Measurements from ENCODE around the gene FKBP14. TPM values are rescaled to one million over a fixed set of nuclear protein-coding genes. Genes with fewer than 3 reads are reported as not detected.

Gene FKBP14
- total RNA-seq, 1 donor from 2014 or later: 35.9 TPM

- no peaks in the 10 kb centered on the region for H3K4me1 Mint-ChIP-seq (ENCODE audit: unreplicated experiment)
- no peak overlapping the region for H3K4me3 Mint-ChIP-seq (ENCODE audit: unreplicated experiment)
- no peak for DNase-seq (ENCODE audit: extremely low spot score, unreplicated experiment)
- no peaks in the 10 kb centered on the region for H3K9me3 Mint-ChIP-seq (ENCODE audit: unreplicated experiment)
- no peak overlapping the region for H3K27ac Mint-ChIP-seq (ENCODE audit: unreplicated experiment)
- no peaks in the 10 kb centered on the region for H3K27me3 Mint-ChIP-seq (ENCODE audit: unreplicated experiment)
- peaks cover 38% of the 10 kb centered on the region for H3K36me3 Mint-ChIP-seq (ENCODE audit: unreplicated experiment)
- TF ChIP-seq CTCF (IDR thresholded peaks at IDR 0.05): no peak
These were observed 20.6 kb upstream of the FKBP14 start for GRCh38 chr7:30047124-30047523.

GRCh38 chr7:30046127-30046770 is 19.7 kb upstream of the FKBP14 start:
- no peak for DNase-seq (ENCODE audit: extremely low spot score, unreplicated experiment)
- peaks cover 5% of the 10 kb centered on the region for H3K4me1 Mint-ChIP-seq (ENCODE audit: unreplicated experiment)
- TF ChIP-seq CTCF (IDR thresholded peaks at IDR 0.05): no peak
- H3K27ac Mint-ChIP-seq (ENCODE audit: unreplicated experiment): no peak overlapping the region
- no peak overlapping the region for H3K4me3 Mint-ChIP-seq (ENCODE audit: unreplicated experiment)
- no peaks in the 10 kb centered on the region for H3K9me3 Mint-ChIP-seq (ENCODE audit: unreplicated experiment)
- H3K36me3 Mint-ChIP-seq (ENCODE audit: unreplicated experiment): peaks cover 33% of the 10 kb centered on the region
- H3K27me3 Mint-ChIP-seq (ENCODE audit: unreplicated experiment): no peaks in the 10 kb centered on the region

- Mint-ChIP-seq H3K4me3 (ENCODE audit: unreplicated experiment) (no peak overlapping the region), H3K9me3 (ENCODE audit: unreplicated experiment) (no peaks in the 10 kb centered on the region), H3K4me1 (ENCODE audit: unreplicated experiment) (peaks cover 35% of the 10 kb centered on the region), H3K27me3 (ENCODE audit: unreplicated experiment) (no peaks in the 10 kb centered on the region), H3K27ac (ENCODE audit: unreplicated experiment) (peak overlapping the region; percentile 23), H3K36me3 (ENCODE audit: unreplicated experiment) (peaks cover 13% of the 10 kb centered on the region)
- TF ChIP-seq CTCF (IDR thresholded peaks at IDR 0.05): no peak
- DNase-seq (ENCODE audit: extremely low spot score, unreplicated experiment): no peak
These were observed 15.2 kb upstream of the FKBP14 start for GRCh38 chr7:30041526-30042269.

GRCh38 chr7:30040938-30041337 is 14.4 kb upstream of the FKBP14 start:
- no peak for TF ChIP-seq CTCF (IDR thresholded peaks at IDR 0.05)
- peaks cover 35% of the 10 kb centered on the region for H3K4me1 Mint-ChIP-seq (ENCODE audit: unreplicated experiment)

GRCh38 chr7:30038196-30038980 is 11.9 kb upstream of the FKBP14 start:
- peaks cover 12% of the 10 kb centered on the region for H3K36me3 Mint-ChIP-seq (ENCODE audit: unreplicated experiment)
- no peak for DNase-seq (ENCODE audit: extremely low spot score, unreplicated experiment)
- peak overlapping the region; percentile 38 for H3K4me3 Mint-ChIP-seq (ENCODE audit: unreplicated experiment)
- H3K27ac Mint-ChIP-seq (ENCODE audit: unreplicated experiment): peak overlapping the region; percentile 75
- no peak for TF ChIP-seq CTCF (IDR thresholded peaks at IDR 0.05)
- no peaks in the 10 kb centered on the region for H3K9me3 Mint-ChIP-seq (ENCODE audit: unreplicated experiment)
- no peaks in the 10 kb centered on the region for H3K27me3 Mint-ChIP-seq (ENCODE audit: unreplicated experiment)
- H3K4me1 Mint-ChIP-seq (ENCODE audit: unreplicated experiment): peaks cover 41% of the 10 kb centered on the region

More at GRCh38 chr7:30040938-30041337, 14.4 kb upstream of the FKBP14 start:
- no peaks in the 10 kb centered on the region for H3K9me3 Mint-ChIP-seq (ENCODE audit: unreplicated experiment)
- peaks cover 8% of the 10 kb centered on the region for H3K36me3 Mint-ChIP-seq (ENCODE audit: unreplicated experiment)
- no peaks in the 10 kb centered on the region for H3K27me3 Mint-ChIP-seq (ENCODE audit: unreplicated experiment)
- no peak overlapping the region for H3K27ac Mint-ChIP-seq (ENCODE audit: unreplicated experiment)
- no peak for DNase-seq (ENCODE audit: extremely low spot score, unreplicated experiment)
- no peak overlapping the region for H3K4me3 Mint-ChIP-seq (ENCODE audit: unreplicated experiment)
